Common myeloid progenitor, CD34-positive (primary cell): Measurements from ENCODE around the gene CIAPIN1.

Experiments used
- CTCF ChIA-PET: fragments of 350-600 bp; sonication (Branson Sonifier 250); formaldehyde crosslinking; loops from one replicate; lab custom pipeline; 2021; ENCODE audit warnings: antibody characterized with exemption; lab: Charles Lee
- POLR2A ChIA-PET: fragments of 350-600 bp; sonication (Branson Sonifier 250); formaldehyde crosslinking; loops from one replicate; lab custom pipeline; 2021; ENCODE audit warnings: antibody characterized with exemption; lab: Charles Lee
- DNase-seq, 3 donors: peaks; one replicate each; pipeline versions ENCODE4 v3.0.0 to v3.0.0-alpha.2; 2013
- H3K27ac ChIP-seq, 2 experiments: 1 replicate in 1 of 2; 2 replicates in 1 of 2; pipeline ENCODE4 v1.7.0; 2013; ENCODE audit warnings: inconsistent platforms in 2 of 2, low read length in 2 of 2, mild to moderate bottlenecking in 2 of 2, low read depth in 1 of 2, moderate library complexity in 1 of 2; ENCODE audit not compliant: severe bottlenecking in 2 of 2, insufficient read depth in 1 of 2, poor library complexity in 1 of 2
- H3K27me3 ChIP-seq, 5 experiments: replicated peaks in 2 of 5; 1 replicate in 3 of 5; 2 replicates in 2 of 5; pipeline versions ENCODE4 v1.6.1 to v1.7.0; 2013; ENCODE audit warnings: low read length in 4 of 5, mild to moderate bottlenecking in 2 of 5, moderate library complexity in 2 of 5, inconsistent platforms in 1 of 5; ENCODE audit not compliant: insufficient read depth in 5 of 5, control insufficient read depth in 4 of 5
- H3K36me3 ChIP-seq, 4 experiments: 1 replicate in 2 of 4; 2 replicates in 2 of 4; pipeline versions ENCODE4 v1.6.1 to v1.7.0; 2013; ENCODE audit warnings: low read length in 3 of 4, control low read depth in 1 of 4, mild to moderate bottlenecking in 1 of 4; ENCODE audit not compliant: control insufficient read depth in 4 of 4, insufficient read depth in 4 of 4
- H3K4me1 ChIP-seq, 4 experiments: 1 replicate in 3 of 4; 2 replicates in 1 of 4; pipeline versions ENCODE4 v1.6.1 to v1.7.1; 2013; ENCODE audit warnings: low read length in 3 of 4, mild to moderate bottlenecking in 3 of 4, control low read depth in 1 of 4, inconsistent platforms in 1 of 4, moderate library complexity in 1 of 4; ENCODE audit not compliant: control insufficient read depth in 4 of 4, insufficient read depth in 4 of 4; ENCODE audit errors: control extremely low read depth in 1 of 4
- H3K4me3 ChIP-seq, 7 experiments: 1 replicate in 4 of 7; 2 replicates in 3 of 7; pipeline versions ENCODE4 v1.5.1 to v1.7.0; 2013; ENCODE audit warnings: mild to moderate bottlenecking in 7 of 7, low read length in 6 of 7, moderate library complexity in 6 of 7, inconsistent platforms in 2 of 7, low read depth in 2 of 7, control low read depth in 1 of 7; ENCODE audit not compliant: insufficient read depth in 4 of 7, control insufficient read depth in 1 of 7; ENCODE audit errors: extremely low read depth in 1 of 7
- H3K9me3 ChIP-seq, 5 experiments: 1 replicate in 4 of 5; 2 replicates in 1 of 5; pipeline versions ENCODE4 v1.6.1 to v1.7.1; 2013; ENCODE audit warnings: low read length in 4 of 5, mild to moderate bottlenecking in 2 of 5, inconsistent platforms in 1 of 5, low read depth in 1 of 5, moderate library complexity in 1 of 5; ENCODE audit not compliant: control insufficient read depth in 4 of 5, insufficient read depth in 2 of 5; ENCODE audit errors: control extremely low read depth in 1 of 5
- WGBS: methylation state at CpG from one replicate; pipeline ENCODE4 v1.1.5; 2013; ENCODE audit not compliant: insufficient coverage; 5-methylcytosine and 5-hydroxymethylcytosine counted together

Gene CIAPIN1

DNA sequence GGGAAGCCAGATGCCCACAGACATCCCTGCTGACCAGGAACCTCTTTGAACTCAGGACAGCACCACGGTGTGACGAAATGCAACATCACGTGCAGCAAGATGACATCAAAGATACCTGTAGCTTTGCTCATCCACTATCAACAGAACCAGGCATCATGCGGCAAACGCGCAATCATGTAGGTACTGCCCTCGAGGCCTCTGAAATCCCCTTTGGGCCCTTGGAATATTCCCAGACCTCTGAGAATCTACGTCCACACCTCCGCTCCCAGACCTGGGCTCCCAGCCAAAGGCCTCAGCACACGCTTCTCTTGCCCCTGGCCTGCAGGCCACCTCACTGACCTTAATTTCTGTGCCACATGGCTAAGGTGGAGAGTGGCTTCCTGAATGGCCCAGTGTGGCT, 67.6 kb downstream of the CIAPIN1 start:
- peaks cover 0 to 13% (median 10%) of the 10 kb centered on the region in 4 experiments for H3K4me1 ChIP-seq
- DNase-seq = no peak
- peaks cover 0 to 2% (median 0%) of the 10 kb centered on the region in 5 experiments for H3K27me3 ChIP-seq
- H3K9me3 ChIP-seq = no peaks in the 10 kb centered on the region
- no peak overlapping the region for H3K4me3 ChIP-seq
- no peak overlapping the region for H3K27ac ChIP-seq
- 96% methylated on average over 10 of the region's 10 CpGs for WGBS
- no peaks in the 10 kb centered on the region for H3K36me3 ChIP-seq
- CTCF ChIA-PET = interaction anchor here (1.7 kb wide), 1 partner anchor 38 kb away, joined by 5 read pairs; no protein-coding TSS in a partner anchor
- POLR2A ChIA-PET = no interaction called here
